ENCODE measurements around the gene SPTBN1.

- no peak for TF ChIP-seq CTCF (IDR thresholded peaks at IDR 0.05; ENCODE audit: low read depth, low read length)
- no peak for TF ChIP-seq POLR2A (IDR thresholded peaks at IDR 0.05; ENCODE audit: extremely low read depth, insufficient read length)
- TF ChIP-seq MYC (IDR thresholded peaks at IDR 0.05; ENCODE audit: low read depth, low read length), result no peak
- no peak for TF ChIP-seq MAX (IDR thresholded peaks at IDR 0.05; ENCODE audit: low read depth, low read length)
Measured at GRCh38 chr2:54529935-54530334, 73.8 kb downstream of the SPTBN1 start.
